ENCODE data around the gene CDH18.

Gene CDH18

GRCh38 chr5:19706776-19707175 lies 281.2 kb downstream of the CDH18 start:
- no peak overlapping the region for H3K4me3 ChIP-seq (ENCODE audit: control insufficient read depth, low read depth, low read length)
- no peak for TF ChIP-seq CTCF (conservative IDR thresholded peaks at IDR 0.05; ENCODE audit: control insufficient read depth, insufficient read depth, low read depth, low read length)
- DNase-seq (ENCODE audit: low read depth): no peak

- DNase-seq (ENCODE audit: low read depth): no peak
Observed at GRCh38 chr5:19701731-19702130, 286.3 kb downstream of the CDH18 start.

GRCh38 chr5:19694949-19695611 lies 292.9 kb downstream of the CDH18 start:
- H3K4me3 ChIP-seq (ENCODE audit: control insufficient read depth, low read depth, low read length): no peak overlapping the region
- no peak for TF ChIP-seq CTCF (conservative IDR thresholded peaks at IDR 0.05; ENCODE audit: control insufficient read depth, insufficient read depth, low read depth, low read length)

More at GRCh38 chr5:19701731-19702130, 286.3 kb downstream of the CDH18 start:
- no peak overlapping the region for H3K4me3 ChIP-seq (ENCODE audit: control insufficient read depth, low read depth, low read length)
- no peak for TF ChIP-seq CTCF (conservative IDR thresholded peaks at IDR 0.05; ENCODE audit: control insufficient read depth, insufficient read depth, low read depth, low read length)

GRCh38 chr5:19690978-19691377 lies 297.0 kb downstream of the CDH18 start:
- no peak overlapping the region for H3K4me3 ChIP-seq (ENCODE audit: control insufficient read depth, low read depth, low read length)
- no peak for DNase-seq (ENCODE audit: low read depth)
- TF ChIP-seq CTCF (conservative IDR thresholded peaks at IDR 0.05; ENCODE audit: control insufficient read depth, insufficient read depth, low read depth, low read length): no peak

More at GRCh38 chr5:19694949-19695611, 292.9 kb downstream of the CDH18 start:
- no peak for DNase-seq (ENCODE audit: low read depth)

GRCh38 chr5:19685473-19685872 lies 302.5 kb downstream of the CDH18 start:
- no peak overlapping the region for H3K4me3 ChIP-seq (ENCODE audit: control insufficient read depth, low read depth, low read length)
- DNase-seq (ENCODE audit: low read depth): no peak
- no peak for TF ChIP-seq CTCF (conservative IDR thresholded peaks at IDR 0.05; ENCODE audit: control insufficient read depth, insufficient read depth, low read depth, low read length)

GRCh38 chr5:19676895-19677294 lies 311.1 kb downstream of the CDH18 start:
- DNase-seq (ENCODE audit: low read depth): no peak
- no peak for TF ChIP-seq CTCF (conservative IDR thresholded peaks at IDR 0.05; ENCODE audit: control insufficient read depth, insufficient read depth, low read depth, low read length)
- H3K4me3 ChIP-seq (ENCODE audit: control insufficient read depth, low read depth, low read length): no peak overlapping the region

All from fibroblast of mammary gland (primary cell).